ENCODE data around the gene MTERF2. TPM values are rescaled to one million over a fixed set of nuclear protein-coding genes. Genes with fewer than 3 reads are reported as not detected.

Gene MTERF2
- total RNA-seq, 1 experiment from 2014 or later: 7.0 TPM

- TF ChIP-seq PRDM15 (CRISPR knock-in tag; IDR thresholded peaks at IDR 0.05) (no peak), ZBTB21 (CRISPR knock-in tag; IDR thresholded peaks at IDR 0.05; ENCODE audit: borderline replicate concordance) (no peak), PREB (CRISPR knock-in tag; IDR thresholded peaks at IDR 0.05; ENCODE audit: borderline replicate concordance) (no peak), ZNF121 (CRISPR knock-in tag; IDR thresholded peaks at IDR 0.05) (no peak), NFYB (CRISPR knock-in tag; conservative IDR thresholded peaks at IDR 0.05; ENCODE audit: low read depth) (no peak), CTCF (IDR thresholded peaks at IDR 0.05) (no peak), USF1 (CRISPR knock-in tag; IDR thresholded peaks at IDR 0.05) (no peak)
Measured at GRCh38 chr12:107031061-107031460, 44.1 kb upstream of the MTERF2 start (continued).

GRCh38 chr12:107029081-107029480 is 42.1 kb upstream of the MTERF2 start:
- ChIA-PET POLR2A (no interaction called here), CTCF (no interaction called here)
- Mint-ChIP-seq H3K27me3 (ENCODE audit: low read depth) (no peaks in the 10 kb centered on the region), H3K9me3 (no peaks in the 10 kb centered on the region), H3K36me3 (no peaks in the 10 kb centered on the region), H3K27ac (no peak overlapping the region), H3K4me3 (no peak overlapping the region), H3K4me1 (peaks cover 8% of the 10 kb centered on the region)
- ATAC-seq: no peak
- DNase-seq (ENCODE audit: low spot score): no peak
- no peak for TF ChIP-seq CTCF (IDR thresholded peaks at IDR 0.05)
- no peak for TF ChIP-seq ETV6 (CRISPR knock-in tag; IDR thresholded peaks at IDR 0.05)
- no peak for TF ChIP-seq ATF2 (CRISPR knock-in tag; IDR thresholded peaks at IDR 0.05; ENCODE audit: borderline replicate concordance, low read depth)
- TF ChIP-seq MLX (CRISPR knock-in tag; IDR thresholded peaks at IDR 0.05): no peak
- TF ChIP-seq MAX (CRISPR knock-in tag; IDR thresholded peaks at IDR 0.05): no peak
- no peak for TF ChIP-seq ZSCAN18 (CRISPR knock-in tag; IDR thresholded peaks at IDR 0.05)
- no peak for TF ChIP-seq NFATC4 (CRISPR knock-in tag; IDR thresholded peaks at IDR 0.05)
- no peak for TF ChIP-seq CREM (CRISPR knock-in tag; IDR thresholded peaks at IDR 0.05)
- no peak for TF ChIP-seq ZNF232 (CRISPR knock-in tag; IDR thresholded peaks at IDR 0.05)
- TF ChIP-seq PREB (CRISPR knock-in tag; IDR thresholded peaks at IDR 0.05; ENCODE audit: borderline replicate concordance): no peak
